Panc1 (cell line): ENCODE measurements around the gene GALT. TPM values are rescaled to one million over a fixed set of nuclear protein-coding genes. Genes with fewer than 3 reads are reported as not detected.

ENCODE experiments used
- ATAC-seq: fragments of 200-7000 bp; cut with Tn5 transposase; 2 replicates; pipeline ENCODE4 v1.9.1; 2020; ENCODE audit warnings: mild to moderate bottlenecking, moderate library complexity
- BruUV-seq: library from RNA; stranded (reverse); fragments of 400-500 nt; replicated peaks from 2 replicates; lab custom pipeline; 2021; lab: Mats Ljungman, UMichigan
- CTCF ChIA-PET: fragments of 300-600 bp; sonication (Branson Sonifier 250); formaldehyde crosslinking; loops from one replicate; lab custom pipeline; 2022; ENCODE audit warnings: antibody characterized with exemption; lab: Charles Lee
- POLR2A ChIA-PET: fragments of 300-600 bp; sonication (Branson Sonifier 250); formaldehyde crosslinking; loops from one replicate; lab custom pipeline; 2022; ENCODE audit warnings: antibody characterized with exemption; lab: Charles Lee
- DNase-seq: peaks from one replicate; pipeline ENCODE4 v3.0.0-alpha.2; 2010; ENCODE audit warnings: low read depth, low spot score
- H3K27ac ChIP-seq: 2 replicates; pipeline ENCODE4 v1.5.1; 2011; ENCODE audit warnings: mild to moderate bottlenecking, low read length, inconsistent platforms
- H3K27me3 ChIP-seq: fragments of 200-500 bp; sonication (Bioruptor generic); 2 replicates; pipeline ENCODE4 v1.6.0; 2014; ENCODE audit warnings: low read length, inconsistent platforms; ENCODE audit not compliant: control insufficient read depth, insufficient read depth
- H3K36me3 ChIP-seq: fragments of 200-500 bp; sonication (Bioruptor generic); 2 replicates; pipeline ENCODE4 v1.5.1; 2014; ENCODE audit warnings: inconsistent platforms, mild to moderate bottlenecking, low read length, moderate library complexity; ENCODE audit not compliant: control insufficient read depth, insufficient read depth
- H3K4me1 ChIP-seq: 2 replicates; pipeline ENCODE4 v1.5.1; 2011; ENCODE audit warnings: inconsistent platforms, mild to moderate bottlenecking, low read length, moderate library complexity; ENCODE audit not compliant: control insufficient read depth, insufficient read depth
- H3K4me3 ChIP-seq, 2 experiments: 2 replicates each; pipeline ENCODE4 v1.5.1; 2011 to 2012; ENCODE audit warnings: low read depth in 2 of 2, low read length in 2 of 2, mild to moderate bottlenecking in 2 of 2, inconsistent platforms in 1 of 2, moderate library complexity in 1 of 2
- H3K9me3 ChIP-seq: fragments of 200-500 bp; sonication (Bioruptor generic); 2 replicates; pipeline ENCODE4 v1.5.1; 2014; ENCODE audit warnings: low read depth, mild to moderate bottlenecking, inconsistent platforms, low read length, moderate library complexity; ENCODE audit not compliant: control insufficient read depth, insufficient read depth
- POLR2AphosphoS5 ChIP-seq: IDR thresholded peaks from 2 replicates; pipeline ENCODE4 v1.6.1; 2012; ENCODE audit warnings: mild to moderate bottlenecking, low read depth, low read length, moderate library complexity
- SIN3A ChIP-seq: IDR thresholded peaks from 2 replicates; pipeline ENCODE4 v1.6.1; 2012; ENCODE audit warnings: low read depth, mild to moderate bottlenecking, low read length, moderate library complexity, borderline replicate concordance; ENCODE audit not compliant: insufficient read depth
- TCF7L2 ChIP-seq: IDR thresholded peaks from 2 replicates; pipeline ENCODE4 v1.6.1; 2011; ENCODE audit warnings: mild to moderate bottlenecking, low read depth, low read length, inconsistent platforms
- in situ Hi-C: cut with HindIII; loops from 2 replicates; pipeline ENCODE4 v1.10.0; 2016; ENCODE audit warnings: low sequenced_read_pairs, low pct_unique_long_range_greater_than_20kb
- intact Hi-C: fragments of 100-400 bp; cut with micrococcal nuclease; formaldehyde crosslinking; loops from one replicate; pipeline ENCODE4 v1.10.0; 2022; ENCODE audit not compliant: unreplicated experiment
- total RNA-seq: library from RNA; stranded (reverse); gene quantifications from one replicate; pipeline ENCODE4 v1.2.1, GENCODE V29; 2021; ENCODE audit not compliant: unreplicated experiment
- TF ChIP-seq, protein P1 (sequence below): fragments of 450-650 bp; IDR thresholded peaks from 2 replicates; pipeline ENCODE4 v1.5.1; 2017; ENCODE audit warnings: mild to moderate bottlenecking
- TF ChIP-seq, protein P2 (sequence below), 2 experiments: IDR thresholded peaks; 2 replicates each; pipeline ENCODE4 v1.6.1; 2011 to 2012; ENCODE audit warnings: low read depth in 2 of 2, control low read depth in 1 of 2, low read length in 1 of 2, mild to moderate bottlenecking in 1 of 2, moderate library complexity in 1 of 2; ENCODE audit not compliant: insufficient read depth in 1 of 2

The GALT gene
- total RNA-seq, 1 experiment from 2014 or later = 42.5 TPM

- BruUV-seq = no TSS peak
- Histone ChIP-seq H3K36me3 (no peaks in the 10 kb centered on the region), H3K27me3 (peaks cover 7% of the 10 kb centered on the region), H3K27ac (no peak overlapping the region), H3K9me3 (no peaks in the 10 kb centered on the region), H3K4me3 (no peak overlapping the region), H3K4me1 (peaks cover 11% of the 10 kb centered on the region; the same call in 1 of the 2 replicates)
- no peak for ATAC-seq
- no peak for DNase-seq
- in situ Hi-C loops = no loop called here
- ChIA-PET CTCF (no interaction called here), POLR2A (no interaction called here)
- intact Hi-C loops = no loop called here
- TF ChIP-seq TCF7L2 (no peak), POLR2AphosphoS5 (no peak), SIN3A (no peak)
- TF ChIP-seq, protein P1, sequence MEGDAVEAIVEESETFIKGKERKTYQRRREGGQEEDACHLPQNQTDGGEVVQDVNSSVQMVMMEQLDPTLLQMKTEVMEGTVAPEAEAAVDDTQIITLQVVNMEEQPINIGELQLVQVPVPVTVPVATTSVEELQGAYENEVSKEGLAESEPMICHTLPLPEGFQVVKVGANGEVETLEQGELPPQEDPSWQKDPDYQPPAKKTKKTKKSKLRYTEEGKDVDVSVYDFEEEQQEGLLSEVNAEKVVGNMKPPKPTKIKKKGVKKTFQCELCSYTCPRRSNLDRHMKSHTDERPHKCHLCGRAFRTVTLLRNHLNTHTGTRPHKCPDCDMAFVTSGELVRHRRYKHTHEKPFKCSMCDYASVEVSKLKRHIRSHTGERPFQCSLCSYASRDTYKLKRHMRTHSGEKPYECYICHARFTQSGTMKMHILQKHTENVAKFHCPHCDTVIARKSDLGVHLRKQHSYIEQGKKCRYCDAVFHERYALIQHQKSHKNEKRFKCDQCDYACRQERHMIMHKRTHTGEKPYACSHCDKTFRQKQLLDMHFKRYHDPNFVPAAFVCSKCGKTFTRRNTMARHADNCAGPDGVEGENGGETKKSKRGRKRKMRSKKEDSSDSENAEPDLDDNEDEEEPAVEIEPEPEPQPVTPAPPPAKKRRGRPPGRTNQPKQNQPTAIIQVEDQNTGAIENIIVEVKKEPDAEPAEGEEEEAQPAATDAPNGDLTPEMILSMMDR = no peak
- TF ChIP-seq, protein P2, sequence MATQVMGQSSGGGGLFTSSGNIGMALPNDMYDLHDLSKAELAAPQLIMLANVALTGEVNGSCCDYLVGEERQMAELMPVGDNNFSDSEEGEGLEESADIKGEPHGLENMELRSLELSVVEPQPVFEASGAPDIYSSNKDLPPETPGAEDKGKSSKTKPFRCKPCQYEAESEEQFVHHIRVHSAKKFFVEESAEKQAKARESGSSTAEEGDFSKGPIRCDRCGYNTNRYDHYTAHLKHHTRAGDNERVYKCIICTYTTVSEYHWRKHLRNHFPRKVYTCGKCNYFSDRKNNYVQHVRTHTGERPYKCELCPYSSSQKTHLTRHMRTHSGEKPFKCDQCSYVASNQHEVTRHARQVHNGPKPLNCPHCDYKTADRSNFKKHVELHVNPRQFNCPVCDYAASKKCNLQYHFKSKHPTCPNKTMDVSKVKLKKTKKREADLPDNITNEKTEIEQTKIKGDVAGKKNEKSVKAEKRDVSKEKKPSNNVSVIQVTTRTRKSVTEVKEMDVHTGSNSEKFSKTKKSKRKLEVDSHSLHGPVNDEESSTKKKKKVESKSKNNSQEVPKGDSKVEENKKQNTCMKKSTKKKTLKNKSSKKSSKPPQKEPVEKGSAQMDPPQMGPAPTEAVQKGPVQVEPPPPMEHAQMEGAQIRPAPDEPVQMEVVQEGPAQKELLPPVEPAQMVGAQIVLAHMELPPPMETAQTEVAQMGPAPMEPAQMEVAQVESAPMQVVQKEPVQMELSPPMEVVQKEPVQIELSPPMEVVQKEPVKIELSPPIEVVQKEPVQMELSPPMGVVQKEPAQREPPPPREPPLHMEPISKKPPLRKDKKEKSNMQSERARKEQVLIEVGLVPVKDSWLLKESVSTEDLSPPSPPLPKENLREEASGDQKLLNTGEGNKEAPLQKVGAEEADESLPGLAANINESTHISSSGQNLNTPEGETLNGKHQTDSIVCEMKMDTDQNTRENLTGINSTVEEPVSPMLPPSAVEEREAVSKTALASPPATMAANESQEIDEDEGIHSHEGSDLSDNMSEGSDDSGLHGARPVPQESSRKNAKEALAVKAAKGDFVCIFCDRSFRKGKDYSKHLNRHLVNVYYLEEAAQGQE (IDR thresholded peaks at IDR 0.05; ENCODE audit: insufficient read depth in 1 of 2, low read depth in 2 of 2, low read length in 1 of 2) = no peak
These were observed 22.9 kb upstream of the GALT start for GRCh38 chr9:34623374-34624235.

- H3K27ac ChIP-seq = no peak overlapping the region
- H3K36me3 ChIP-seq = no peaks in the 10 kb centered on the region
- ChIA-PET CTCF (interaction anchor here (0.6 kb wide), 1 partner anchor 20 kb away, joined by 3 read pairs; no protein-coding TSS in a partner anchor), POLR2A (no interaction called here)
- in situ Hi-C loops = no loop called here
- TF ChIP-seq SIN3A (no peak), POLR2AphosphoS5 (no peak), TCF7L2 (no peak)
- TF ChIP-seq, protein P2 (IDR thresholded peaks at IDR 0.05; ENCODE audit: insufficient read depth in 1 of 2, low read depth in 2 of 2, low read length in 1 of 2) = no peak
- TF ChIP-seq, protein P1 = no peak
- H3K9me3 ChIP-seq = no peaks in the 10 kb centered on the region
- no peak for DNase-seq
- ATAC-seq = no peak
- no TSS peak for BruUV-seq
- H3K27me3 ChIP-seq = peaks cover 13% of the 10 kb centered on the region
- no peak overlapping the region for H3K4me3 ChIP-seq
- peaks cover 5% of the 10 kb centered on the region; the same call in 1 of the 2 replicates for H3K4me1 ChIP-seq
- intact Hi-C loops = no loop called here
These were observed 21.8 kb upstream of the GALT start for GRCh38 chr9:34624475-34625185.
